ENCODE results near the gene SNX11.
A peak's percentile ranks its signal among the peaks of the same experiment; 100 is the strongest.

Gene SNX11

DNA sequence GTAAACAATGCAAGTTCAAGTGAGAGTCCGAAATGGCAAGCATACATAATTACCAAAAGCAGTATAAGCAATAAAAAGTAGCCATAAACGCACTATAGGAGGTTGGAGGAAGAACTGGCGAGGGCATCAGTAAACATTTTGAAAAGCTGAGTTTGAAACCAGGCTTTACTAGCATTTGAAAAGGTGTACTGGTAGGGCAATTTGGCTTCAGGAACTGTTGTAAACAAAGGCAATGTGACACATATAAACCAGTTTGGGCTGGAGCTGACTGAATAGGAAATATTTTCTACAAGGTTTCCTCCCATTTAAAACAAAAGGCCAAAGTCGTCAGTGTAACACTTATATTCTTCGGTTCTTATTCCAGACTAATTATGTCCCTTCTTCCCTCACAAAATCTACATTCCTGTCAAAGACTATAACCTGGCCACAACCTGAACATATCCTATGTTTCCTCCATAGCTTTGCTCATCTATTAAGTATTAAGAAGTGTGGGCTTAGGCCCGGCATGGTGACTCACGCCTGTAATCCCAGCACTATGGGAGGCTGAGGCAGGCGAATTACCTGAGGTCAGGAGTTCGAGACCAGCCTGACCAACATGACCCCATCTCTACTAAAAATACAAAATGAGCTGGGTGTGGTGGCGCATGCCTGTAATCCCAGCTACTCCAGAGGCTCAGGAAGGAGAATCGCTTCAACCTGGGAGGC is 14.1 kb upstream of the SNX11 start:
- no peak for DNase-seq
- peaks cover 20% of the 10 kb centered on the region for H3K36me3 ChIP-seq
- no peaks in the 10 kb centered on the region for H3K9me3 ChIP-seq
- H3K4me1 ChIP-seq, result no peaks in the 10 kb centered on the region
- no peak overlapping the region for H3K4me3 ChIP-seq (ENCODE audit: low read depth, low read length)
- TF ChIP-seq, protein P1, sequence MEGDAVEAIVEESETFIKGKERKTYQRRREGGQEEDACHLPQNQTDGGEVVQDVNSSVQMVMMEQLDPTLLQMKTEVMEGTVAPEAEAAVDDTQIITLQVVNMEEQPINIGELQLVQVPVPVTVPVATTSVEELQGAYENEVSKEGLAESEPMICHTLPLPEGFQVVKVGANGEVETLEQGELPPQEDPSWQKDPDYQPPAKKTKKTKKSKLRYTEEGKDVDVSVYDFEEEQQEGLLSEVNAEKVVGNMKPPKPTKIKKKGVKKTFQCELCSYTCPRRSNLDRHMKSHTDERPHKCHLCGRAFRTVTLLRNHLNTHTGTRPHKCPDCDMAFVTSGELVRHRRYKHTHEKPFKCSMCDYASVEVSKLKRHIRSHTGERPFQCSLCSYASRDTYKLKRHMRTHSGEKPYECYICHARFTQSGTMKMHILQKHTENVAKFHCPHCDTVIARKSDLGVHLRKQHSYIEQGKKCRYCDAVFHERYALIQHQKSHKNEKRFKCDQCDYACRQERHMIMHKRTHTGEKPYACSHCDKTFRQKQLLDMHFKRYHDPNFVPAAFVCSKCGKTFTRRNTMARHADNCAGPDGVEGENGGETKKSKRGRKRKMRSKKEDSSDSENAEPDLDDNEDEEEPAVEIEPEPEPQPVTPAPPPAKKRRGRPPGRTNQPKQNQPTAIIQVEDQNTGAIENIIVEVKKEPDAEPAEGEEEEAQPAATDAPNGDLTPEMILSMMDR (IDR thresholded peaks at IDR 0.05; ENCODE audit: low read depth, low read length), result no peak
- no peaks in the 10 kb centered on the region for H3K27me3 ChIP-seq

DNA sequence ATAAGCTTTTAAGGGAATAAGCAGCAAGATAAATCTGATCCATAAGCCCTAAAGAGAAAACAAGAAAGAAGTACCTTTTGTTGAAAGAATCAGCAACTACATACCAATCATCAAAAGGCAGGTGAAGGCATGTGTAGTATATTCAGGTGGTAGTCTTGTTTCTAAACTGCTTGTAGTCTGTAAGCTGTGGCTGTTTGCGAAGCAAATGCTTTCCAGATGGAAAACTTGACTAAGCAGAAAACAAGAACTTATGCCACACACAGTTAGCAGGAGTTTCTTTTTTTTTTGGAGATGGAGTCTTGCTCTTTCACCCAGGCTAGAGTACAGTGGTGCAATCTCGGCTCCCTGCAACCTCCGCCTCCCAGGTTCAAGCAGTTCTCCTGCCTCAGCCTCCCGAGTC is 12.0 kb upstream of the SNX11 start:
- Histone ChIP-seq H3K9me3 (no peaks in the 10 kb centered on the region), H3K27me3 (no peaks in the 10 kb centered on the region), H3K4me3 (ENCODE audit: low read depth, low read length) (no peak overlapping the region), H3K4me1 (no peaks in the 10 kb centered on the region), H3K36me3 (peaks cover 20% of the 10 kb centered on the region)
- TF ChIP-seq, protein P1 (IDR thresholded peaks at IDR 0.05; ENCODE audit: low read depth, low read length), result no peak
- DNase-seq, result no peak

DNA sequence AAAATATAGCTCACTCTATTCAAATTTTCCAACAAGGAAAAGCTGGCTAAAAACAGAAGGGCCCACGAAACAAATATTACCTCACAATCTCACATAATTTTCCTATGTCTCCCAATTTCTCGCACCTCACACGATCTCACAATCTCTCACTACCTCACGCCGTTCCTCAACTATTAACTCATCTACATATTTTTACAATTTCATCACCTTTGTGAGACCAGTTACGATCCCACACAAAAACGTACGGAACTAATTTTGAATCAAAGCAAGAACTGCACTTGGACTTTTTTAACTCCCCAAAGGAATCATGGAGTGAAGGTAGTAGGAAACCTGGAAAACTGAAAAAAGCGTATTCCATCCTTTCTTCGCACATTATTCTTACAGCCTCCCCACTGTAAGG is 7.4 kb upstream of the SNX11 start:
- no peaks in the 10 kb centered on the region for H3K9me3 ChIP-seq
- TF ChIP-seq, protein P1 (IDR thresholded peaks at IDR 0.05; ENCODE audit: low read depth, low read length), result no peak
- H3K27me3 ChIP-seq, result no peaks in the 10 kb centered on the region
- H3K4me3 ChIP-seq (ENCODE audit: low read depth, low read length), result peak overlapping the region; percentile 91
- H3K4me1 ChIP-seq, result no peaks in the 10 kb centered on the region
- H3K36me3 ChIP-seq, result peaks cover 10% of the 10 kb centered on the region
- no peak for DNase-seq

DNA sequence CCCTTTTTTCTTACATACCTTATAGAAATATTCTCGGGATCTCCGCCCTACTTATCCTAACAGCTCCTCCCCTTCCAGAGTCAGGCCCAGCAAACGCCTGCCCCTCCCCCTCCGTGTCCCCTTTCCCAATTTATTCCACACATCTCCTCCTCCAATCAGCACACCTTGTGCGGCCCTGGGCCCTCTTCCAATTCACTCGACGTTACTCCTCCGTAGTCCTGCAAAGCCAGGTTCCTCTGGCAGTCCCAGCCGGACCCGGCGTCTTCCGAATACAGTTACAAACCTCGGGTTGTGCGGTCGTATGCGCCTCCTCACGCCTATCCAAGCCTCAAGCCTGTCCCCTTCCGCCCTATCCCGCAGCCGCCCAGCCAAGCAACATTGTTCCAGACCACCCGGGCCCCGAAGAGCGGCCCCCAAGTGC is 7.0 kb upstream of the SNX11 start:
- Histone ChIP-seq H3K36me3 (peaks cover 6% of the 10 kb centered on the region), H3K9me3 (no peaks in the 10 kb centered on the region), H3K27me3 (no peaks in the 10 kb centered on the region), H3K4me3 (ENCODE audit: low read depth, low read length) (peak overlapping the region; percentile 91), H3K4me1 (no peaks in the 10 kb centered on the region)
- no peak for DNase-seq
- TF ChIP-seq, protein P1 (IDR thresholded peaks at IDR 0.05; ENCODE audit: low read depth, low read length), result no peak

DNA sequence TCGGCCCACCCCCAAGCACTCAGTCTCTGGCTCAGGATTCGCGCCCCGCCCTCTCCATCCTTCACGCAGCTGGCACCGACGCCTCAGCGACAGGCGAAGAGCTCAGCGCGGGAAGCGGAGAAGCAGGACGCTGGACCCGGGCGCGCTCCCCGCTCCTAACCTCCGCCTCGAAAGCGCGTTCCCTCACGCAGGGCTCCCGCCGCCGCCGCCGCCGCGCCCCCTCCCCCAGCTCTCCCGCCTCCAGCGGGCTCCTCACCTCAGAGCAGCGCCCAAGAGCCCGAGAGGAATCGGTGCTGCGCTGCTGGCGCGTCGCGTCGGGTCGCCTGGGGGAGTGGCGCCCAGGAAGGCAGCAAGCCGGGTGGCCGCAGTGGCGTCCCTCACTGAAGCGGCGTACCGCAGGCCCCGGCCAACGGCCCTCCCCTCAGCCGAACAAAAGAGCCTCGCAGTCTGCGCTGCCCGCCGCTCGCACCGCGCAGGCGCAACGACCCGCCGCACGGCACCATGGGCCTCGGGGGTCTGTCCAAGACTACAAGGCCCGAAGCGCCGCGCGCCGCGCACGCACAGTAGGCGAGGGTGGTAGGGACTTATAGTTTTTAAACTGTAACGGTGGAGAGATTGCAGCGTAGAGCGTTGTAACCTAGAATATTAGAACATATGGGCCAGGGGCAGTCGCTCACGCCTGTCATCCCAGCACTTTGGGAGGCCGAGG is 6.4 kb upstream of the SNX11 start, which contains the start of gene CBX1:
TSS of gene CBX1 (minus strand) at position 467 of the 709 bp plus-strand sequence. CDS start 24,474 bp downstream, outside the sequence.
- no peaks in the 10 kb centered on the region for H3K9me3 ChIP-seq
- peak within 1 kb of the TSS; percentile 91 for H3K4me3 ChIP-seq (ENCODE audit: low read depth, low read length)
- no peaks in the 10 kb centered on the region for H3K4me1 ChIP-seq
- TF ChIP-seq, protein P1 (IDR thresholded peaks at IDR 0.05; ENCODE audit: low read depth, low read length), result no peak
- H3K27me3 ChIP-seq, result no peaks in the 10 kb centered on the region
- peaks cover 5% of the 10 kb centered on the region for H3K36me3 ChIP-seq
- peak; percentile 97 for DNase-seq
